Pons (tissue), 1 donor: ENCODE data around the gene SLC28A2.

ENCODE experiments used
- DNase-seq: peaks from one replicate; pipeline ENCODE4 v3.0.0-alpha.2; 2016; ENCODE audit warnings: low spot score

The SLC28A2 gene

GRCh38 chr15:45326280-45326679, 74.2 kb downstream of the SLC28A2 start:
- DNase-seq: peak; percentile 2

GRCh38 chr15:45326741-45327140, 74.7 kb downstream of the SLC28A2 start:
- peak; percentile 76 for DNase-seq
